ENCODE results near the gene NFKBIE. TPM values are rescaled to one million over a fixed set of nuclear protein-coding genes. Genes with fewer than 3 reads are reported as not detected.
A peak's percentile ranks its signal among the peaks of the same experiment; 100 is the strongest.

The NFKBIE gene
- total RNA-seq, 2 donors from 2014 or later: 18.1 to 19.8 TPM

GRCh38 chr6:44304282-44305199 is 39.2 kb upstream of the NFKBIE start:
- Mint-ChIP-seq H3K4me3 (no peak overlapping the region), H3K36me3 (ENCODE audit: insufficient read depth in 2 of 2) (peaks cover 3 to 21% of the 10 kb centered on the region in 2 donors), H3K9me3 (no peaks in the 10 kb centered on the region), H3K4me1 (ENCODE audit: low read depth) (no peaks in the 10 kb centered on the region), H3K27ac (no peak overlapping the region), H3K27me3 (ENCODE audit: low read depth) (no peaks in the 10 kb centered on the region)
- ATAC-seq (replicated peaks in 1 of 2) (peak; percentile 63 to 69), DNase-seq (peak; percentile 39 to 42)

GRCh38 chr6:44303842-44304241 is 38.5 kb upstream of the NFKBIE start:
- ATAC-seq (replicated peaks in 1 of 2) (no peak), DNase-seq (no peak)
- Mint-ChIP-seq H3K27ac (no peak overlapping the region), H3K27me3 (ENCODE audit: low read depth) (peaks cover 3% of the 10 kb centered on the region), H3K4me3 (no peak overlapping the region), H3K36me3 (ENCODE audit: insufficient read depth in 2 of 2) (peaks cover 3 to 21% of the 10 kb centered on the region in 2 donors), H3K9me3 (no peaks in the 10 kb centered on the region), H3K4me1 (ENCODE audit: low read depth) (no peaks in the 10 kb centered on the region)

- no peak overlapping the region for H3K27ac Mint-ChIP-seq
- ATAC-seq (replicated peaks in 1 of 2): no peak
- DNase-seq: no peak
- peaks cover 5% of the 10 kb centered on the region for H3K27me3 Mint-ChIP-seq (ENCODE audit: low read depth)
- no peaks in the 10 kb centered on the region for H3K9me3 Mint-ChIP-seq
- H3K4me1 Mint-ChIP-seq (ENCODE audit: low read depth): no peaks in the 10 kb centered on the region
- H3K4me3 Mint-ChIP-seq: no peak overlapping the region
- peaks cover 3 to 18% of the 10 kb centered on the region in 2 donors for H3K36me3 Mint-ChIP-seq (ENCODE audit: insufficient read depth in 2 of 2)
These were observed 37.5 kb upstream of the NFKBIE start for GRCh38 chr6:44302856-44303255.

- DNase-seq: no peak
- H3K9me3 Mint-ChIP-seq: no peaks in the 10 kb centered on the region
- H3K27ac Mint-ChIP-seq: no peak overlapping the region
- H3K4me1 Mint-ChIP-seq (ENCODE audit: low read depth): no peaks in the 10 kb centered on the region
- H3K4me3 Mint-ChIP-seq: no peak overlapping the region
- ATAC-seq (replicated peaks in 1 of 2): no peak
- peaks cover 3 to 18% of the 10 kb centered on the region in 2 donors for H3K36me3 Mint-ChIP-seq (ENCODE audit: insufficient read depth in 2 of 2)
- H3K27me3 Mint-ChIP-seq (ENCODE audit: low read depth): peaks cover 6% of the 10 kb centered on the region
These were observed 36.6 kb upstream of the NFKBIE start for GRCh38 chr6:44301782-44302564.

GRCh38 chr6:44301106-44301505 is 35.8 kb upstream of the NFKBIE start:
- Mint-ChIP-seq H3K27me3 (ENCODE audit: low read depth) (peaks cover 15% of the 10 kb centered on the region), H3K4me1 (ENCODE audit: low read depth) (no peaks in the 10 kb centered on the region), H3K27ac (no peak overlapping the region), H3K4me3 (no peak overlapping the region), H3K9me3 (no peaks in the 10 kb centered on the region), H3K36me3 (ENCODE audit: insufficient read depth in 2 of 2) (peaks cover 3 to 18% of the 10 kb centered on the region in 2 donors)
- DNase-seq (no peak), ATAC-seq (replicated peaks in 1 of 2) (no peak)

GRCh38 chr6:44300292-44300823 is 35.0 kb upstream of the NFKBIE start:
- Mint-ChIP-seq H3K9me3 (no peaks in the 10 kb centered on the region), H3K36me3 (ENCODE audit: insufficient read depth in 2 of 2) (peaks cover 3 to 15% of the 10 kb centered on the region in 2 donors), H3K27ac (no peak overlapping the region), H3K27me3 (ENCODE audit: low read depth) (peaks cover 23% of the 10 kb centered on the region), H3K4me3 (no peak overlapping the region), H3K4me1 (ENCODE audit: low read depth) (no peaks in the 10 kb centered on the region)
- ATAC-seq (replicated peaks in 1 of 2) (no peak), DNase-seq (no peak)

GRCh38 chr6:44298864-44299263 is 33.5 kb upstream of the NFKBIE start:
- Mint-ChIP-seq H3K27me3 (ENCODE audit: low read depth) (peaks cover 36% of the 10 kb centered on the region), H3K4me3 (peak overlapping the region in 1 of 2 donors; percentile 54), H3K27ac (no peak overlapping the region), H3K4me1 (ENCODE audit: low read depth) (no peaks in the 10 kb centered on the region), H3K36me3 (ENCODE audit: insufficient read depth in 2 of 2) (peaks cover 3 to 12% of the 10 kb centered on the region in 2 donors), H3K9me3 (no peaks in the 10 kb centered on the region)
- DNase-seq: no peak
- ATAC-seq (replicated peaks in 1 of 2): no peak

- peaks cover 0 to 9% of the 10 kb centered on the region in 2 donors for H3K36me3 Mint-ChIP-seq (ENCODE audit: insufficient read depth in 2 of 2)
- no peaks in the 10 kb centered on the region for H3K4me1 Mint-ChIP-seq (ENCODE audit: low read depth)
- H3K4me3 Mint-ChIP-seq: peak overlapping the region; percentile 49 to 67
- H3K27me3 Mint-ChIP-seq (ENCODE audit: low read depth): peaks cover 36% of the 10 kb centered on the region
- H3K27ac Mint-ChIP-seq: no peak overlapping the region
- DNase-seq (no peak), ATAC-seq (replicated peaks in 1 of 2) (no peak)
- no peaks in the 10 kb centered on the region for H3K9me3 Mint-ChIP-seq
These were observed 32.9 kb upstream of the NFKBIE start for GRCh38 chr6:44298055-44298803.

- H3K4me1 Mint-ChIP-seq (ENCODE audit: low read depth): no peaks in the 10 kb centered on the region
- peaks cover 0 to 7% of the 10 kb centered on the region in 2 donors for H3K36me3 Mint-ChIP-seq (ENCODE audit: insufficient read depth in 2 of 2)
- peaks cover 39% of the 10 kb centered on the region for H3K27me3 Mint-ChIP-seq (ENCODE audit: low read depth)
These were observed 32.0 kb upstream of the NFKBIE start for GRCh38 chr6:44297063-44298038.

GRCh38 chr6:44294832-44295791 is 29.8 kb upstream of the NFKBIE start:
- Mint-ChIP-seq H3K27ac (no peak overlapping the region), H3K27me3 (ENCODE audit: low read depth) (peaks cover 62% of the 10 kb centered on the region), H3K4me3 (no peak overlapping the region), H3K4me1 (ENCODE audit: low read depth) (no peaks in the 10 kb centered on the region), H3K9me3 (no peaks in the 10 kb centered on the region), H3K36me3 (ENCODE audit: insufficient read depth in 2 of 2) (no peaks in the 10 kb centered on the region)
- ATAC-seq (replicated peaks in 1 of 2): no peak
- DNase-seq: no peak

More at GRCh38 chr6:44297063-44298038, 32.0 kb upstream of the NFKBIE start:
- Mint-ChIP-seq H3K27ac (no peak overlapping the region), H3K9me3 (no peaks in the 10 kb centered on the region), H3K4me3 (peak overlapping the region; percentile 49 to 67)
- DNase-seq: peak; percentile 52 to 61
- peak; percentile 80 for ATAC-seq (replicated peaks in 1 of 2)

Measured in activated T-cell treated with anti-CD3 and anti-CD28 coated beads, Interleukin-2, amount 50 U/mL, for 72 hours (primary cell).